SJCRH30 (cell line): ENCODE data around the gene HSPA8. TPM values are rescaled to one million over a fixed set of nuclear protein-coding genes. Genes with fewer than 3 reads are reported as not detected.
A peak's percentile ranks its signal among the peaks of the same experiment; 100 is the strongest.
"Not testable (repeated sequence)": the region's sequence is repeated elsewhere in the genome, so short reads cannot be mapped to it uniquely, and the experiment has no call there.

Source experiments
- DNase-seq, 2 experiments: peaks; one replicate each; pipeline ENCODE4 v3.0.0-alpha.2; 2015 to 2020
- H3K27ac ChIP-seq: fragments of 250-450 bp; sonication (Bioruptor Pico); 2 replicates; pipeline ENCODE4 v1.5.1; 2020; ENCODE audit warnings: mild to moderate bottlenecking, moderate library complexity
- H3K27me3 ChIP-seq: fragments of 250-450 bp; sonication (Bioruptor Pico); 2 replicates; pipeline ENCODE4 v1.5.1; 2020; ENCODE audit warnings: mild to moderate bottlenecking, moderate library complexity
- H3K36me3 ChIP-seq: fragments of 250-450 bp; sonication (Bioruptor Pico); 2 replicates; pipeline ENCODE4 v1.5.1; 2020; ENCODE audit warnings: mild to moderate bottlenecking, moderate library complexity
- H3K4me1 ChIP-seq: fragments of 250-450 bp; sonication (Bioruptor Pico); 2 replicates; pipeline ENCODE4 v1.5.1; 2020; ENCODE audit warnings: mild to moderate bottlenecking, moderate library complexity
- H3K4me3 ChIP-seq: fragments of 250-450 bp; sonication (Bioruptor Pico); 2 replicates; pipeline ENCODE4 v1.5.1; 2020; ENCODE audit warnings: mild to moderate bottlenecking, moderate library complexity
- H3K9me3 ChIP-seq: fragments of 250-450 bp; sonication (Bioruptor Pico); replicated peaks from 2 replicates; pipeline ENCODE4 v1.5.1; 2020; ENCODE audit warnings: mild to moderate bottlenecking, moderate library complexity
- total RNA-seq: library from RNA; depleted of rRNA; stranded (reverse); fragments of >200 nt; shearing (Covaris generic); gene quantifications from 2 replicates; pipeline ENCODE4 v1.2.3, GENCODE V29; 2014

The HSPA8 gene
- total RNA-seq, 1 experiment from 2014 or later = 2,768 TPM

DNA sequence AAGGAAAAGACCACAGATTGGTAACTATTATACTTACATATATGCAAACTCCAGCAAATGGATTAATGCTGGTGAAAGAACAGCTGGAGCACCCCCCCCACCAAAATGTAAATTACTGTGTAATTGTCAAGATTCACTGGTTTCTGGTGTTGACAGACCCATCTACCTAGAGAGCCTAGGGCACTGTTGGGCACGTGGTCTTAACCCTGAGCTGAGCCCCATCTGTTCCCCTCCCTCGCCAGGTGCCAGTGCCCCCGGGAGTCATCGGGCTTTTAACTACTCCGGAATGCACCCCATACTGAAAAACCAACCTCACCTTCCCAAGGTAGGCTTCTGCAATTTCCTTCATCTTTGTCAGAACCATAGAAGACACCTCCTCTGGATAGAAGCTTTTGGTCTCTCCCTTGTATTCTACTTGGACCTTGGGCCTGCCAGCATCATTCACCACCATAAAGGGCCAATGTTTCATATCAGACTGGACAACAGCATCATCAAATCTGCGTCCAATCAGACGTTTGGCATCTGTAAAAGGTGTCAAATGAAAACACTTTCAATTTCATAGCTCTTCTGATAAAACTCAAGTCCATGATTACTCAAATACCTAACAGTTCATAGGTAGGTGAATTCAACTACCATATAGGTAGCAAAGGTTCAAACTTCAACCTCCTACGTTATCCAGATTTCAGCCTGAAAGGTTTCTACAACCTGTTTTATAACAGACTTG, 1.5 kb downstream of the HSPA8 start:
- no peaks in the 10 kb centered on the region for H3K9me3 ChIP-seq
- H3K27me3 ChIP-seq = no peaks in the 10 kb centered on the region
- H3K36me3 ChIP-seq = peaks cover 64% of the 10 kb centered on the region
- H3K4me3 ChIP-seq = peak overlapping the region; percentile 92
- no peak for DNase-seq
- H3K27ac ChIP-seq = 0 out of 2 replicates have a peak overlapping the region, but pooled peaks have one; percentile 100
- H3K4me1 ChIP-seq = peaks cover 13% of the 10 kb centered on the region; the same call in 1 of the 2 replicates

DNA sequence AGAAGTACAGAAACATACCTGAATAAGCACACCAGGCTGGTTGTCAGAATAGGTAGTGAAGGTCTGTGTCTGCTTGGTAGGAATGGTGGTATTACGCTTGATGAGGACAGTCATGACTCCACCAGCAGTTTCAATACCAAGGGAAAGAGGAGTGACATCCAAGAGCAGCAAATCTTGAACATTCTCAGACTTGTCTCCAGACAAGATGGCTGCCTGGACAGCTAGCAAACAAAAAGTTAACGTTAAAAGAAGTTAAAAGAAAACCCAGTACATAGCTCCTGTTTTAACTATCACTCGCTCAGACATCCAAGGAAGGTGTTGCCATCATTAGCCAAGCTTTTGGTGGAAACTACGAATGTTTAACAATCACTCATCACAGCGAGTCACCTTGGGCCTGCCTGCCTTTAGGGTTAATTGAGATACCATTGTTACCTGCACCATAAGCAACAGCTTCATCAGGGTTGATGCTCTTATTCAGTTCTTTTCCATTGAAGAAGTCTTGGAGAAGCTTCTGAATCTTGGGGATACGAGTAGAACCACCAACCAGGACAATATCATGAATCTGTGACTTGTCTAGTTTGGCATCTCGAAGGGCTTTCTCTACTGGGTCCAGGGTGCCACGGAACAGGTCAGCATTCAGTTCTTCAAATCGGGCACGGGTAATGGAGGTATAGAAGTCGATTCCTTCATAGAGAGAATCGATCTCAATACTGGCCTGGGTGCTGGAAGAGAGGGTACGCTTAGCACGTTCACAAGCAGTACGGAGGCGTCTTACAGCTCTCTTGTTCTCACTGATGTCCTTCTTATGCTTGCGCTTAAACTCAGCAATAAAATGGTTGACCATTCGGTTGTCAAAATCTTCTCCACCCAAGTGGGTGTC, 2.7 kb downstream of the HSPA8 start:
- Histone ChIP-seq H3K4me1 (peaks cover 10% of the 10 kb centered on the region; the same call in 1 of the 2 replicates), H3K36me3 (peaks cover 66% of the 10 kb centered on the region), H3K4me3 (peak overlapping the region; percentile 92)
- not testable (repeated sequence) for H3K27me3 ChIP-seq, DNase-seq, H3K9me3 ChIP-seq, H3K27ac ChIP-seq

DNA sequence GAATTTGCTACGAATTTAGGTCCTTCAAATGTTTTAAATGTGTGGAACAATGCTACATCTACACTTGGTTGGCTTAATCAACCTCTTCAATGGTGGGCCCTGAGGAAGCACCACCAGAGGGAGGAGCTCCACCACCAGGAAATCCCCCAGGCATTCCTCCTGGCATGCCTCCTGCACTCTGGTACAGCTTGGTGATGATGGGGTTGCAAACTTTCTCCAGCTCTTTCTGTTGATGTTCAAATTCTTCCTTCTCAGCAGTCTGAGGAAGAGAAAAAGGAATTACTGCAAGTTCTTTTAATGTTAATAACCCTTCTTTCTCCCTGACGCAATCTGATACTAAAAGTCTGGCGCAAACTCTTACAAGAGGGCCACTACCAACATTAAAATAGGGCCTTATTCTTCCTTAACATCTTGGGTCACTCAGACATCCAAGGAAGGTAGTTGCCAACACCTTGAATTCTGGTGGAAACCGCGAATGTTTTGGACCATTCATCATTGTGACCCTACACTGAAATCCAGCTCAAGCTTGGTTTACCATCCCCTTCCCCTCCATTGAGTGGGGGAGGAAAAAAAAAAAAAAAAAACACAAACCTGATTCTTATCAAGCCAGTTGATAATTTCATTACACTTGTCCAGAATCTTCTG, 4.2 kb downstream of the HSPA8 start:
- Histone ChIP-seq H3K36me3 (peaks cover 71% of the 10 kb centered on the region), H3K9me3 (no peaks in the 10 kb centered on the region), H3K27ac (no peak overlapping the region), H3K27me3 (no peaks in the 10 kb centered on the region), H3K4me1 (peaks cover 5% of the 10 kb centered on the region; the same call in 1 of the 2 replicates), H3K4me3 (no peak overlapping the region)
- DNase-seq = no peak

DNA sequence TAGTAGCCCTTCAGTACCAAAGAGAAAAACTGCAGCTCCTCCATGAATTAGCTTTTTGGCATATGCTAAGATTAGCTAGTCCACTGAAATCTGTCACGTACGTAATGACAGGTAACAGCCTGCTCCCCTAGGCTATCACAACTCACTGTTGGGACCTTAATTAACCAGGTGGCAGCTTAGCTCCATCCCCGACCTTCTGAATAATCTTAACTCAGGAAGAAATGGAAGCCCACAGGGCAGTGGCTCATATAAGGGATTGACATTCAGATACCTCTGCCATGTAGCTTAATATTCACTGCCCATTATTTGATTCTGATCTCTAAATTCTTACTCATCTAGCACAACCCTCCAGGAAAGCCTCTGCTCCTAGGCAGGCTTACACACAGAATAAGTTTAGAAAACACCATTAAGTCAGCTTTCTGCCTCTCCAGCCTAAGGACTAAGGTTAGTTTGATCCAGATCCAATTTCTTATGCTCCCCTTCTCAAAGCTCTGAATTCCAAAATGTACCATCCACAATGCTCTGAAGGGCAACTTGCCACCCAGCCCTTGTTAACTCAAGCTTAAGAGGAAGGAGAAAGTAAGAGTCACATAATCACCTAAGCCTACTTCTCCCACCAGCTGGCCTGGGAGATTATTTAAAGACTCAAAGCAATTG, 5.0 kb downstream of the HSPA8 start:
- H3K27me3 ChIP-seq = no peaks in the 10 kb centered on the region
- no peak for DNase-seq
- H3K4me1 ChIP-seq = peaks cover 5% of the 10 kb centered on the region; the same call in 1 of the 2 replicates
- peaks cover 71% of the 10 kb centered on the region for H3K36me3 ChIP-seq
- no peak overlapping the region for H3K27ac ChIP-seq
- H3K4me3 ChIP-seq = no peak overlapping the region
- no peaks in the 10 kb centered on the region for H3K9me3 ChIP-seq

DNA sequence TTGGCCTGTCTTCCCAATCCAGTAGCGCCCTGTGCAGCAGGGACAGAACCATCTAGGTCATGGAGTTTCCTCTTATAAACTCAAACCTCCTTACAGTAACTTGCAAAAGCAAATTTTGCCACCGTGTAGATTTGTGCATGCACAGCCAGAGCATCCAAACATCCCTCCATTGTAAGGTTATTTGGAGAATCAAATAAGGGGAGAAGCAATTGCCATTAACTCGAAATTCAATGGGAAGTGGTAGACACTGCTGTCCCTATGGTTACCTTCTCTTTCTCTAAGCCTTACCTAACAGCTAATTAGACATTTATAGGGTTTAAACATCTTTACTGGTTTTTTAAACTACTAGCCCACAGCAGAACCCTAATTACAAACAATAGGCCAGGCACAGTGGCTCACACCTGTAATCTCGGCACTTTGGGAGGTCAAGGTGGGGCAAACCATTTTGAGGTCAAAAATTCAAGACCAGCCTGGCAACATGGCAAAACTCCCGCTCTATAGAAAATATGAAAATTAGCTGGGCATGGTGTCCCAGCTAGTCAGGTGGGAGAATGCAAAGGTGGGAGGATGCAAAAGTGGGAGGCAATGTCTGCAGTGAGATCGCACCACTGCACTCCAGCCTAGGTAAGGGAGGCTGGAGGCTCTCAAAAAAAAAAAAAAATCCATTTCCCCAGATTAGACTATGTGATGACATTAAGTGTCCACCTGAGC, 6.6 kb downstream of the HSPA8 start:
- H3K27ac ChIP-seq = no peak overlapping the region
- H3K4me3 ChIP-seq = no peak overlapping the region
- H3K4me1 ChIP-seq = peaks cover 5% of the 10 kb centered on the region; the same call in 1 of the 2 replicates
- no peaks in the 10 kb centered on the region for H3K9me3 ChIP-seq
- no peaks in the 10 kb centered on the region for H3K27me3 ChIP-seq
- H3K36me3 ChIP-seq = peaks cover 57% of the 10 kb centered on the region
- DNase-seq = no peak

DNA sequence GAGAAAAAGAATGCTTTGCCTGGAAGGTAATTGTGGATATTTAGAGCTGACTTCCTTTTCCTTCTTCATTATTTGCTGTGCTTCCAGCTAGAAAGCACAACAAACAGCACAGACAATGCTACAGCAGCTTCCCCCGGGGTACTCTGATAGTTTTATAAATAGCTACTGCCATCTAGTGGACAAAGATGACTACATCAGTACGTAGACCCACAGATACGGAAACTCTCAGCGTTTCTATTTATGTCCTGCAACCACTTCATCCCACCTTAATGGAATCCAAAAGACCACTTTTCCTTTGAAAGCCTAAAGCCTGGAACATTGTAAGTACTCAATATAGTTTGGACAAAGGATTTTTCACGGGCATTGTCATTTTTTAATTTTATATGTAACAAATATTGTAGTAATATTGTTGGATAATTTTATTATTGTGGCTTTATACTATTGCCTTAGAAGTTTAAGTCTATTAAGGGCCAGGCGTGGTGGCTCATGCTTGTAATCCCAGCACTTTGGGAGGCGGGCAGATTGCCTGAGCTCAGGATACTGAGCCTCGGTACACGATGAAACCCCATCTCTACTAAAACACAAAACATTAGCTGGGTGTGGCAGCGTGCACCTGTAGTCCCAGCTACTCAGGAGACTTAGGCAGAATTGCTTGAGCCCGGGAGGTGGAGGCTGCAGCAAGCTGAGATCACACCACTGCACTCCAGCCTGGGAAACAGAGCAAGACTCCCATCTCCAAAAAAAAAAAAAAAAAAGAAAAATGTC, 7.5 kb downstream of the HSPA8 start:
- no peak overlapping the region for H3K4me3 ChIP-seq
- H3K27ac ChIP-seq = no peak overlapping the region
- H3K36me3 ChIP-seq = peaks cover 48% of the 10 kb centered on the region
- H3K9me3 ChIP-seq = no peaks in the 10 kb centered on the region
- DNase-seq = peak; percentile 21 to 73
- H3K4me1 ChIP-seq = peaks cover 5% of the 10 kb centered on the region; the same call in 1 of the 2 replicates
- no peaks in the 10 kb centered on the region for H3K27me3 ChIP-seq

DNA sequence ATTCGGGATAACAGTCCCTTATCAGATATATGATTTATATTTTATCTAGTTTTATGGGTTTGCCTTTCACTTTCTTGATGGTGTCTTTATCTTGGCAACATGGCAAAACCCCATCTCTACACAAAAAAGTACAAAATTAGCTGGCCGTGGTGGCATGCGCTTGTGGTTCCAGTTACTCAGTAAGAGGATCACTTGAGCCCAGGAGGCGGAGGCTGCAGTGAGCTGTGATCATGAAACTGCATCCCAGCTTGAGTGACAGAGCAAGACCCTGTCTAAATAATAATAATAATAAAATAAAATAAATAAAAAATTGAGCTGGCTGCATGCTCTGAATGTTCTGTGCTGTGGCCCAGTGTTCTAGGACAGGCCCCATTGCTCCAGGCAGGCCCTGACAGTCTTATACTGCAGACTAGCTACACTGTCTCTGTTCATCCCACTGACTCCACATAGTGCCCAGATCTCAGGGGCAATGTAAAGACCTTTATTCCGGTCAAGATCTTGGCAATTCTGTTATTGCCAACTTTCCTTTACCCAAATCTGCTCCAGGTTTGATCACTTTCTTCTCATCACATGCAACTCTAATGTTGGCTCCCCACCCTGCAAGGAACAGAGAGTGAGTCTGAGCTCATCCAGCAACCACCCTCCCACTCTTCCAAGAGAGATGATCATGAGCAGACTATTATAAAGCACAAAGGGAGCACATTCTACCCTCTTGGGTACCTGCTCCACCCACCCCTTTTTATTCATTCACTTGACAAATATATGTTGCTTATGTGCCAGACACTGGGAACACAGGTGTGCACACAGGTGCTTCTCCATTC, 8.8 kb downstream of the HSPA8 start:
- no peaks in the 10 kb centered on the region for H3K27me3 ChIP-seq
- DNase-seq = no peak
- no peak overlapping the region for H3K27ac ChIP-seq
- H3K4me1 ChIP-seq = no peaks in the 10 kb centered on the region
- no peaks in the 10 kb centered on the region for H3K9me3 ChIP-seq
- H3K4me3 ChIP-seq = no peak overlapping the region
- peaks cover 34% of the 10 kb centered on the region for H3K36me3 ChIP-seq

DNA sequence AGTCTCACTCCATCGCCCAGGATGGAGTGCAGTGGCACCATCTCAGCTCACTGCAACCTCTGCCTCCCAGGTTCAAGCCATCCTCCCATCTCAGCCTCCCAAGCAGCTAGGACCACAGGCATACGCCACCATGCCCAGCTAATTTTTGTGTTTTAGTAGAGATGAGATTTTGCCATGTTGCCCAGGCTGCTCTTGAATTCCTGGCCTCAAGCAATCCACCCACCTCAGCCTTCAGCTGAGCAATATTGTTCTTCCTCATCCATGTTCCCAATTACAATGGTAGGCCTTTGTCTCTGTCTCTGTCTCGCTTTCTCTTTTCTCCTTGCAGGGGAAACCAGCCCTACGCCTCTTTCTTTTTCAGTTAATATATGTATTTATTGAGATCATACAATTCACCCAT, 10.3 kb downstream of the HSPA8 start:
- Histone ChIP-seq H3K36me3 (peaks cover 20% of the 10 kb centered on the region), H3K9me3 (no peaks in the 10 kb centered on the region), H3K27me3 (no peaks in the 10 kb centered on the region), H3K4me3 (no peak overlapping the region), H3K4me1 (no peaks in the 10 kb centered on the region), H3K27ac (no peak overlapping the region)
- no peak for DNase-seq

DNA sequence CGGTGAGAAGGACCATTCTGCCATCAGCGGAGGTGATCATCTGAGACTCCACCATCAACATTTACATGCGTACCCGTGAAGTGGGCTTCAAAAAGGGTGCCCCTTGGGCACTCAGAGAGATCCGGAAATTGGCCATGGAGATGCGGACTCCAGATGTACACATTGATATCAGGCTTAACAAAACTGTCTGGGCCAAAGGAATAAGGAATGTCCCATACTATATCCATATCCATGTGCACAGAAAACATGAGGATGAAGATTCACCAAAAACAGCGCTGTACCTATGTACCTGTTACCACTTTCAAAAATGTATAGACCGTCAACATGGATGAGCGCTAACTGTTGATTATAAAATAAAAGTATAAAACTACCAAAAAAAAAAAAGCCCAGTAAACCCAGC, 10.8 kb downstream of the HSPA8 start:
- no peaks in the 10 kb centered on the region for H3K9me3 ChIP-seq
- H3K4me1 ChIP-seq = no peaks in the 10 kb centered on the region
- no peak overlapping the region for H3K4me3 ChIP-seq
- H3K36me3 ChIP-seq = peaks cover 15% of the 10 kb centered on the region
- no peaks in the 10 kb centered on the region for H3K27me3 ChIP-seq
- no peak for DNase-seq
- no peak overlapping the region for H3K27ac ChIP-seq

DNA sequence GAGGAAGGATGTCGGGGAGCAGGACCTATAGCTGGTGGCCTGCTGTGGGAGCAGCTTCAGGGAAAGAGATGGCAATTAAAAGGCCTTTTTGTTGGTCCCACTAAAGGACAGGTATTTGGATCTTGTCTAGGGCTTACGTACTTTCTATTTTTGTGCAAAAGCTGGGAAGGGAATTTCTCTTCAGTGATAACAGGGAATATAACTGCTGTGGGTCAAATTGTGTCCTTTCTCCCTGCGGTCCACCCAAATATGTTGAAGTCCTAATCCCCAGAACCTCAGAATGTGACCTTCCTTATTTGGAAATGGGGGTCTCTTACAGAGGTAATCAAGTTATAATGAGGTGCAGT, 14.0 kb downstream of the HSPA8 start:
- Histone ChIP-seq H3K4me1 (no peaks in the 10 kb centered on the region), H3K27ac (no peak overlapping the region), H3K4me3 (no peak overlapping the region), H3K36me3 (no peaks in the 10 kb centered on the region), H3K27me3 (no peaks in the 10 kb centered on the region), H3K9me3 (no peaks in the 10 kb centered on the region)
- no peak for DNase-seq

DNA sequence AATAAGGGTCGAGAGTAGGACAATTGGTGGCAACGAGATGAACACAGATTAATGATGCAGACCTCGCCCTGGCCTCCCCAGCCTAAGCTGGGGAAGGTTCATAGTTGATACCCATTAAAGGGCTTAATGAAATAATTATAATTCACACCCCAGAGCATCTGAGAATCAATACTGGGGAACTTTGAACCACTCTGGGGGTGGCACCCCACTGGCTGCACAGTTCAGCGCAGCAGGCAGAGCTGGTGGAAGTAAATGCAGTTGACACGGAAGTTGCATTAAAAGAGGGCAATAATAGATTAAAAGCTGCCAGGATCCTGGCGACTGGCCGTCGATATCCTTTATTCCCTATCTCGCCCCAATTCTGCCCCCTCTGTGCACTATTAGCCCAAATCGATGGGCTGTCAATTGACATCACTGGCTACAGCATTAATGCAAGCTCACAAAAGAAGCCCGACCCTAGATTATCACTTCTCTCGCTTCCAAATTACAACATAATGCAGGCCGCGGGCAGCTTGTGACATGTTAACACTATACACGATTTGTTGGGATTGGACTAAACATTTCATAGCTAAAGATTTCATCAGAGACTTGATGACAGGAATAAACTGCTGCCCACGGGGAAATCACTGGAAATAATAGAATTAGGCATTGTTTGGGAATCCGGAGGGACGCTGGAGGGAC, 14.5 kb downstream of the HSPA8 start:
- no peaks in the 10 kb centered on the region for H3K4me1 ChIP-seq
- no peaks in the 10 kb centered on the region for H3K27me3 ChIP-seq
- no peak overlapping the region for H3K4me3 ChIP-seq
- no peaks in the 10 kb centered on the region for H3K9me3 ChIP-seq
- DNase-seq = no peak
- no peak overlapping the region for H3K27ac ChIP-seq
- no peaks in the 10 kb centered on the region for H3K36me3 ChIP-seq

DNA sequence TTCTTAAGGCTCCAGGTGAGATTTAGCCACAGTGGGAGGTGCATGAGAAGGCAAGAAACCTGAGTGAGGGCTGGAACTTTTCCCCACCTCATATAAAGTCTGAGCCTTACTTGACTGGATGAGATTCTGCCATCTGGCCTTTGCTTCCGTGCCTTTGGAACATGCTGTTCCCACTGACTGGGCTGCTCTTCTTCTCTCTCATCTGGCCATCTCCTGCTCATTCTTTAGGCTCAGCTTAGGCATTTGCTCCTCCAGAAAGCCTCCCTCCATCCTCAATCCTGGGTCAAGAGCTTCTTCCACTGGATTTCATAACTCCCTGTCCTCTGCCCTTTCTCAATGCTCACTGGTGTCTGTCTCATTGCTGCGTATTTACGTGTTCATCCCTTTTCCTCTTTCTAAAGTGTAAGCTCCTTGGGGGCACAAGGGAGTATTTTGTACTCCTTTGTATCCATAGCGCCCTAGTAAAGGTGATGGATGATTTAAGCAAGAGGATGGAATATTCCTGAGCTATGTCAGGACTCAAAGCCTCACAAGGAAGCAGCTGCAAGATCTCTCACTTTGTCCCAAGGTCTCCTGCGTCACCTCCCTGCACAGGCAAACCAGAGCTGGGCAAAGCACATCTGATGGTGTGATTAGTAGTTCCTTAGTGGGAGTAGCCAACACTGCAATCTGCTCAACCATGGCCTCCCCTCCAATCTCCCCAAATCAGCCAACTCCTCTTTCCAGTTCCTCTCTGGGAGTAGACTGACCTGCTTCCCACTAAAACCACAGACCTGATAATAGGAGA, 15.3 kb downstream of the HSPA8 start:
- DNase-seq = no peak
- Histone ChIP-seq H3K36me3 (no peaks in the 10 kb centered on the region), H3K4me3 (no peak overlapping the region), H3K27ac (no peak overlapping the region), H3K27me3 (no peaks in the 10 kb centered on the region), H3K9me3 (no peaks in the 10 kb centered on the region), H3K4me1 (no peaks in the 10 kb centered on the region)
